GM21390 (cell line): ENCODE results near the gene EBF3.

ENCODE experiments used
- ATAC-seq: cut with Tn5 transposase; IDR thresholded peaks from one replicate; pipeline ENCODE4 v1.9.1; 2021; ENCODE audit not compliant: unreplicated experiment

EBF3 gene

GRCh38 chr10:129809841-129810240, 154.2 kb downstream of the EBF3 start:
- ATAC-seq, result no peak

GRCh38 chr10:129809431-129809830, 154.6 kb downstream of the EBF3 start:
- ATAC-seq, result no peak

- ATAC-seq, result no peak
These were observed 155.7 kb downstream of the EBF3 start for GRCh38 chr10:129808092-129808983.

GRCh38 chr10:129807211-129807610, 156.9 kb downstream of the EBF3 start:
- no peak for ATAC-seq

- no peak for ATAC-seq
These were observed 163.2 kb downstream of the EBF3 start for GRCh38 chr10:129800796-129801340.

- no peak for ATAC-seq
These were observed 164.1 kb downstream of the EBF3 start for GRCh38 chr10:129799942-129800341.

- no peak for ATAC-seq
These were observed 167.2 kb downstream of the EBF3 start for GRCh38 chr10:129796710-129797420.

GRCh38 chr10:129793996-129794395, 170.1 kb downstream of the EBF3 start:
- no peak for ATAC-seq

GRCh38 chr10:129793479-129793878, 170.6 kb downstream of the EBF3 start:
- ATAC-seq, result no peak

GRCh38 chr10:129792864-129793263, 171.2 kb downstream of the EBF3 start:
- no peak for ATAC-seq

GRCh38 chr10:129792141-129792540, 171.9 kb downstream of the EBF3 start:
- no peak for ATAC-seq

GRCh38 chr10:129790715-129791446, 173.2 kb downstream of the EBF3 start:
- no peak for ATAC-seq

GRCh38 chr10:129788215-129788614, 175.9 kb downstream of the EBF3 start:
- ATAC-seq, result no peak

- no peak for ATAC-seq
These were observed 176.5 kb downstream of the EBF3 start for GRCh38 chr10:129787557-129787956.

GRCh38 chr10:129786216-129786615, 177.9 kb downstream of the EBF3 start:
- ATAC-seq, result no peak

- ATAC-seq, result no peak
These were observed 178.5 kb downstream of the EBF3 start for GRCh38 chr10:129785536-129785981.
